Upper lobe of left lung (tissue), 6 donors: ENCODE results near the gene TSKU. TPM values are rescaled to one million over a fixed set of nuclear protein-coding genes. Genes with fewer than 3 reads are reported as not detected.

Experiments used
- ATAC-seq, 2 donors: fragments of 200-7000 bp; cut with Tn5 transposase; one replicate each; pipeline ENCODE4 v1.9.1; 2022; ENCODE audit warnings: mild to moderate bottlenecking in 2 of 2, moderate library complexity in 2 of 2; ENCODE audit not compliant: low FRiP score in 2 of 2
- DNase-seq, 2 donors: peaks; one replicate each; pipeline ENCODE4 v3.0.0-alpha.2; 2019 to 2020
- H3K27ac ChIP-seq, 4 donors: fragments of 200-600 bp; sonication (generic); one replicate each; pipeline ENCODE4 v1.5.1; 2016 to 2019
- H3K27me3 ChIP-seq, 4 donors: fragments of 200-600 bp; sonication (generic); one replicate each; pipeline ENCODE4 v1.5.1; 2017 to 2019
- H3K36me3 ChIP-seq, 4 donors: fragments of 200-600 bp; sonication (generic); one replicate each; pipeline ENCODE4 v1.5.1; 2016 to 2019
- H3K4me1 ChIP-seq, 4 donors: fragments of 200-600 bp; sonication (generic); one replicate each; pipeline ENCODE4 v1.5.1; 2018 to 2019
- H3K4me3 ChIP-seq, 4 donors: fragments of 200-600 bp; sonication (generic); one replicate each; pipeline ENCODE4 v1.5.1; 2017 to 2019; ENCODE audit warnings: mild to moderate bottlenecking in 2 of 4, moderate library complexity in 1 of 4
- H3K9me3 ChIP-seq, 4 donors: fragments of 200-600 bp; sonication (generic); one replicate each; pipeline ENCODE4 v1.5.1; 2018 to 2019
- CTCF ChIP-seq, 6 experiments: fragments of 450-650 bp in 4 of 6; fragments of 200-600 bp in 2 of 6; sonication (generic) in 2 of 6; IDR thresholded peaks; one replicate each; pipeline ENCODE4 v1.5.1; 2016 to 2019; ENCODE audit warnings: antibody characterized with exemption in 6 of 6
- EP300 ChIP-seq, 4 donors: sonication (generic); formaldehyde crosslinking; IDR thresholded peaks; one replicate each; pipeline ENCODE4 v1.5.1; 2017; ENCODE audit warnings: antibody characterized with exemption in 4 of 4, control low read depth in 2 of 4
- POLR2A ChIP-seq, 4 donors: fragments of 450-650 bp; IDR thresholded peaks; one replicate each; pipeline ENCODE4 v1.5.1; 2016 to 2017; ENCODE audit warnings: antibody characterized with exemption in 4 of 4, mild to moderate bottlenecking in 2 of 4
- POLR2AphosphoS5 ChIP-seq, 2 donors: sonication (generic); formaldehyde crosslinking; IDR thresholded peaks; one replicate each; pipeline ENCODE4 v1.5.1; 2017; ENCODE audit warnings: antibody characterized with exemption in 2 of 2
- WGBS, 2 donors: methylation state at CpG; one replicate each; pipeline ENCODE4 v1.1.5; 2017 to 2018; 5-methylcytosine and 5-hydroxymethylcytosine counted together
- total RNA-seq, 6 donors: library from RNA; depleted of rRNA in 4 of 6; stranded (reverse); fragments of >200 nt in 4 of 6; gene quantifications; one replicate each; pipeline versions ENCODE4 v1.1.0 to v1.2.1, GENCODE V29; 2016 to 2021
- donor health status: DM: no; HTN: no; CAD: no; lungs with moderate emphysema.
- donor health status: DM: no; HTN: yes; CAD: no; lungs with severe emphysema.

TSKU gene
- total RNA-seq, 6 donors from 2014 or later: 2.1 to 19.8 (median 9.5) TPM

- H3K36me3 ChIP-seq: no peaks in the 10 kb centered on the region
- peaks cover 0 to 3% (median 0%) of the 10 kb centered on the region in 4 donors for H3K4me1 ChIP-seq
- WGBS, 2 donors: 70 to 78% methylated on average over 8 of the region's 8 CpGs
- H3K27ac ChIP-seq: peak overlapping the region in 1 of 4 donors; percentile 21
- no peak for TF ChIP-seq POLR2AphosphoS5 (IDR thresholded peaks at IDR 0.05)
- TF ChIP-seq CTCF (IDR thresholded peaks at IDR 0.05): no peak
- TF ChIP-seq EP300 (IDR thresholded peaks at IDR 0.05): no peak
- no peak for TF ChIP-seq POLR2A (IDR thresholded peaks at IDR 0.05)
- DNase-seq: no peak
- H3K4me3 ChIP-seq: no peak overlapping the region
- no peaks in the 10 kb centered on the region for H3K27me3 ChIP-seq
- ATAC-seq: peak in 1 of 2 donors; percentile 30
- H3K9me3 ChIP-seq: no peaks in the 10 kb centered on the region
These were observed 37.5 kb upstream of the TSKU start for GRCh38 chr11:76745561-76746207.

GRCh38 chr11:76747153-76747914 lies 35.8 kb upstream of the TSKU start:
- ATAC-seq (no peak), DNase-seq (no peak)
- peaks cover under 1 to 7% (median 3%) of the 10 kb centered on the region in 4 donors for H3K4me1 ChIP-seq
- no peaks in the 10 kb centered on the region for H3K36me3 ChIP-seq
- WGBS, 2 donors: 82 to 85% methylated on average over 8 of the region's 8 CpGs
- H3K9me3 ChIP-seq: no peaks in the 10 kb centered on the region
- TF ChIP-seq CTCF (IDR thresholded peaks at IDR 0.05) (no peak), EP300 (IDR thresholded peaks at IDR 0.05) (no peak), POLR2AphosphoS5 (IDR thresholded peaks at IDR 0.05) (no peak), POLR2A (IDR thresholded peaks at IDR 0.05) (no peak)
- no peak overlapping the region for H3K27ac ChIP-seq
- no peaks in the 10 kb centered on the region for H3K27me3 ChIP-seq
- no peak overlapping the region for H3K4me3 ChIP-seq

- no peaks in the 10 kb centered on the region for H3K36me3 ChIP-seq
- H3K9me3 ChIP-seq: no peaks in the 10 kb centered on the region
- peaks cover 9 to 16% (median 11%) of the 10 kb centered on the region in 4 donors for H3K4me1 ChIP-seq
- TF ChIP-seq CTCF (IDR thresholded peaks at IDR 0.05) (no peak), POLR2AphosphoS5 (IDR thresholded peaks at IDR 0.05) (no peak), POLR2A (IDR thresholded peaks at IDR 0.05) (no peak), EP300 (IDR thresholded peaks at IDR 0.05) (no peak)
- ATAC-seq (no peak), DNase-seq (no peak)
- 83 to 86% methylated on average over 13 of the region's 13 CpGs for WGBS, 2 donors
- H3K27ac ChIP-seq: no peak overlapping the region
- H3K27me3 ChIP-seq: no peaks in the 10 kb centered on the region
- no peak overlapping the region for H3K4me3 ChIP-seq
These were observed 35.0 kb upstream of the TSKU start for GRCh38 chr11:76747915-76748860.

GRCh38 chr11:76748948-76749347 lies 34.2 kb upstream of the TSKU start:
- Histone ChIP-seq H3K4me1 (peaks cover 11 to 18% (median 15%) of the 10 kb centered on the region in 4 donors), H3K4me3 (no peak overlapping the region), H3K36me3 (no peaks in the 10 kb centered on the region), H3K27ac (peak overlapping the region in 1 of 4 donors; percentile 19), H3K27me3 (no peaks in the 10 kb centered on the region), H3K9me3 (no peaks in the 10 kb centered on the region)
- TF ChIP-seq CTCF (IDR thresholded peaks at IDR 0.05) (no peak), POLR2A (IDR thresholded peaks at IDR 0.05) (no peak), POLR2AphosphoS5 (IDR thresholded peaks at IDR 0.05) (no peak), EP300 (IDR thresholded peaks at IDR 0.05) (no peak)
- DNase-seq (no peak), ATAC-seq (no peak)
- 69 to 76% methylated on average over 5 of the region's 5 CpGs for whole genome bisulfite sequencing, 2 donors
